Ishikawa (cell line): ENCODE results near the gene WIPF1.

Source experiments
- EP300 ChIP-seq: IDR thresholded peaks from 2 replicates; pipeline ENCODE4 v1.6.1; 2012; ENCODE audit warnings: borderline replicate concordance
- RAD21 ChIP-seq: IDR thresholded peaks from 2 replicates; pipeline ENCODE4 v1.6.1; 2012; ENCODE audit warnings: low read depth
- REST ChIP-seq: IDR thresholded peaks from 2 replicates; pipeline ENCODE4 v1.6.1; 2012; ENCODE audit warnings: low read depth, mild to moderate bottlenecking
- TAF1 ChIP-seq: IDR thresholded peaks from 2 replicates; pipeline ENCODE4 v1.6.1; 2012; ENCODE audit warnings: low read depth, mild to moderate bottlenecking
- YY1 ChIP-seq: IDR thresholded peaks from 2 replicates; pipeline ENCODE4 v1.6.1; 2012; ENCODE audit warnings: low read depth

- no peak for TF ChIP-seq EP300
- TF ChIP-seq RAD21: no peak
- TF ChIP-seq YY1: no peak
- TF ChIP-seq REST: no peak
- TF ChIP-seq TAF1: no peak
Observed at GRCh38 chr2:174527959-174528358, 69.6 kb downstream of the WIPF1 start.
